Measurements from ENCODE around the gene VPS13D.

Gene VPS13D

GRCh38 chr1:12542616-12543592 is 313.1 kb downstream of the VPS13D start:
- no peaks in the 10 kb centered on the region for H3K36me3 ChIP-seq (ENCODE audit: insufficient read depth)
- H3K27ac ChIP-seq = no peak overlapping the region
- no peak overlapping the region for H2AFZ ChIP-seq (ENCODE audit: low read depth)
- no peaks in the 10 kb centered on the region for H3K4me1 ChIP-seq (ENCODE audit: low read depth, poor library complexity, severe bottlenecking)
- no peak overlapping the region for H3K4me2 ChIP-seq
- no peaks in the 10 kb centered on the region for H4K20me1 ChIP-seq (ENCODE audit: insufficient read depth)
- H3K27me3 ChIP-seq (ENCODE audit: insufficient read depth, low read depth) = no peaks in the 10 kb centered on the region
- H3K4me3 ChIP-seq (IDR thresholded peaks at IDR 0.05; ENCODE audit: insufficient read depth, low read depth, low read length) = no peak overlapping the region
- H3K9ac ChIP-seq = no peak overlapping the region
- TF ChIP-seq CTCF (conservative IDR thresholded peaks at IDR 0.05; ENCODE audit: low read depth, low read length) = no peak
- no peaks in the 10 kb centered on the region for H3K79me2 ChIP-seq (ENCODE audit: insufficient read depth, low read depth)

- TF ChIP-seq CTCF (conservative IDR thresholded peaks at IDR 0.05; ENCODE audit: low read depth, low read length) = no peak
- Histone ChIP-seq H4K20me1 (ENCODE audit: insufficient read depth) (no peaks in the 10 kb centered on the region), H3K4me3 (IDR thresholded peaks at IDR 0.05; ENCODE audit: insufficient read depth, low read depth, low read length) (no peak overlapping the region), H3K4me2 (no peak overlapping the region), H3K79me2 (ENCODE audit: insufficient read depth, low read depth) (no peaks in the 10 kb centered on the region), H3K27ac (no peak overlapping the region), H2AFZ (ENCODE audit: low read depth) (no peak overlapping the region), H3K9ac (no peak overlapping the region), H3K4me1 (ENCODE audit: low read depth, poor library complexity, severe bottlenecking) (no peaks in the 10 kb centered on the region), H3K27me3 (ENCODE audit: insufficient read depth, low read depth) (no peaks in the 10 kb centered on the region), H3K36me3 (ENCODE audit: insufficient read depth) (no peaks in the 10 kb centered on the region)
Measured at GRCh38 chr1:12543740-12544154, 313.9 kb downstream of the VPS13D start.

- Histone ChIP-seq H3K79me2 (ENCODE audit: insufficient read depth, low read depth) (no peaks in the 10 kb centered on the region), H3K4me2 (no peak overlapping the region), H2AFZ (ENCODE audit: low read depth) (no peak overlapping the region), H3K27me3 (ENCODE audit: insufficient read depth, low read depth) (no peaks in the 10 kb centered on the region), H4K20me1 (ENCODE audit: insufficient read depth) (no peaks in the 10 kb centered on the region), H3K4me1 (ENCODE audit: low read depth, poor library complexity, severe bottlenecking) (no peaks in the 10 kb centered on the region), H3K4me3 (IDR thresholded peaks at IDR 0.05; ENCODE audit: insufficient read depth, low read depth, low read length) (no peak overlapping the region), H3K36me3 (ENCODE audit: insufficient read depth) (no peaks in the 10 kb centered on the region), H3K27ac (no peak overlapping the region), H3K9ac (no peak overlapping the region)
- TF ChIP-seq CTCF (conservative IDR thresholded peaks at IDR 0.05; ENCODE audit: low read depth, low read length) = no peak
Measured at GRCh38 chr1:12544357-12544756, 314.5 kb downstream of the VPS13D start.

GRCh38 chr1:12544992-12545391 is 315.2 kb downstream of the VPS13D start:
- no peak overlapping the region for H3K4me2 ChIP-seq
- no peaks in the 10 kb centered on the region for H3K4me1 ChIP-seq (ENCODE audit: low read depth, poor library complexity, severe bottlenecking)
- no peak overlapping the region for H2AFZ ChIP-seq (ENCODE audit: low read depth)
- TF ChIP-seq CTCF (conservative IDR thresholded peaks at IDR 0.05; ENCODE audit: low read depth, low read length) = no peak
- H3K27ac ChIP-seq = no peak overlapping the region
- H4K20me1 ChIP-seq (ENCODE audit: insufficient read depth) = no peaks in the 10 kb centered on the region
- H3K4me3 ChIP-seq (IDR thresholded peaks at IDR 0.05; ENCODE audit: insufficient read depth, low read depth, low read length) = no peak overlapping the region
- H3K9ac ChIP-seq = no peak overlapping the region
- no peaks in the 10 kb centered on the region for H3K27me3 ChIP-seq (ENCODE audit: insufficient read depth, low read depth)
- no peaks in the 10 kb centered on the region for H3K36me3 ChIP-seq (ENCODE audit: insufficient read depth)
- no peaks in the 10 kb centered on the region for H3K79me2 ChIP-seq (ENCODE audit: insufficient read depth, low read depth)
